ENCODE measurements around the gene LRRC4C.
"Not testable (repeated sequence)": the region's sequence is repeated elsewhere in the genome, so short reads cannot be mapped to it uniquely, and the experiment has no call there.

The LRRC4C gene

DNA sequence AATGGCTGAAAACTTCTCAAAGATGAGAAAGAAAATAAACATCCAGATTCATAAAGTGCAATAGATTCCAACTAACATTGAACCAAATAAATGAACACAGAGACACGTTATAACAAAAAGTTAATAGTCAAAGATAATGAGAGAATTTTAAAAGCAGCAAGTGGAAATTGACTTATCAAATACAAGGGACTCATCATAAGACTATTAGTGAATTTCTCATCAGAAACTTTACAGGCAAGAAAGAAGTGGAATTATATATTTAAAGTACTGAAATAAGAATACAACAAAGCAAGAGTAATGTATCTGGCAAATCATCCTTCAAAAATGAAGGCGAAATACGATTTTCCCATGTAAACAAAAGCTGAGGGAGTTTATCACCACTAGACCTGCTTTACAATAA is 852.7 kb downstream of the LRRC4C start:
- H3K4me3 Mint-ChIP-seq = no peak overlapping the region
- no peaks in the 10 kb centered on the region for H3K27me3 Mint-ChIP-seq
- H3K36me3 Mint-ChIP-seq (ENCODE audit: low read depth) = no peaks in the 10 kb centered on the region
- H3K27ac Mint-ChIP-seq = no peak overlapping the region
- peaks cover 38% of the 10 kb centered on the region for H3K9me3 Mint-ChIP-seq
- H3K4me1 Mint-ChIP-seq (ENCODE audit: low read depth) = no peaks in the 10 kb centered on the region
- DNase-seq = no peak

DNA sequence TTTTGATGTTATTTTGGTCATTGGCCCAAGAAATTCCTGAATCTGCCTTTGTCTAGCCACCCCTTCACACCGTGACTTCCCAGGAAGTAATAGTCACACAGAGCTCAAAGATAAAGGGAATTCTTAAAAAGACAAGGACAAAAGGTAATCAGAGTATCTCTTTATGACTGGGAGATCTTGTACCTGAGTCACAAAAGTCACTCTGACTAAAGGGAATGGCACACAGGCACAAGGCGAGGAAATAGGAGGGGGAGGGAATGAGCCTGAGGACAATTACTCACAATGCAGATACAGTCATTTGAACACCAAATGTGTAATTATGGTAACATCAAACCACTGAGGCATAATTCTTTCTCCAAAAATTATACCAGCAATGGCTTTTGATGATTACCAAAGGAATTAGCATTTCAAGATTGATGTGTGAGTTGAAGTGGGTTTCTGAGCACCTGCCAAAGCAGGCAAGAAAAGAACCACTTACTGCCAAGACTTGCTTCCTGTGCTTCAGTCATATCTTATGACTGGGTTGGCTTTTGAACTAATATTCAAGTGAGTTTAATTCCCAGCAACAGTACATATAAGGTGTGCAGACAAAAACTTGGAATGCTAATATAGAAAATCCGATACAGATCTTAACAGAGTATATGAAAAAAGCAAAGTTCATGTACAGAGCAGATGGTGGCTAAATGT is 856.4 kb downstream of the LRRC4C start:
- Mint-ChIP-seq H3K9me3 (peaks cover 40% of the 10 kb centered on the region), H3K4me3 (no peak overlapping the region), H3K27me3 (no peaks in the 10 kb centered on the region), H3K36me3 (ENCODE audit: low read depth) (no peaks in the 10 kb centered on the region), H3K4me1 (ENCODE audit: low read depth) (no peaks in the 10 kb centered on the region), H3K27ac (no peak overlapping the region)
- DNase-seq = no peak

DNA sequence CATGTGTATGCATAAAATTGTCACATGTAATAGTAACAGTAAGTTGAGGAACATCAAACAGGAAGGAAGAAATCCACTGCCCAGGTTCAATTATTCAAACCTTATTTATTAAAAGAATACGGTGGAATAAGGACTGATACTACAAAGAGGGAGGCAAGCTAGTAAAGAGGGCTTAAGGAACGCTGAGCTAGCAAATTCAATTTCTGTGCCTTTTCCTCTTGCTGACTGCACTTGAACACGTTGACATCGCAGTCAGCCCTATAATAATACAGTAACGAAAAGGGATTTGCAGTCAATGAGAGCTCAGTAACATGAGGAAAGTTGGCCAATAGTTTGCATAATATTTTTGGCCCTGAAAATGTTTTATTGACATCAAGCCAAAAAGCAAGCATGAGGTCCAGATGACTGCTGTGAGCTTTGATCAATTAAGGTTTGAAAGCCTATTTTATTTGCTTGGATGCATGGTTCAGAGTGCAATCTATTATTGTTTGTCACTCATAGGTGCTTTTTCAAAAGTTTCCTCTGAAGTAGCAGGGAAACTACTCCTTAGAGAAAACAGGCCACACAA is 861.8 kb downstream of the LRRC4C start:
- Mint-ChIP-seq H3K36me3 (ENCODE audit: low read depth) (no peaks in the 10 kb centered on the region), H3K9me3 (peaks cover 20% of the 10 kb centered on the region), H3K4me1 (ENCODE audit: low read depth) (no peaks in the 10 kb centered on the region), H3K27ac (no peak overlapping the region), H3K4me3 (no peak overlapping the region), H3K27me3 (no peaks in the 10 kb centered on the region)
- DNase-seq = no peak

DNA sequence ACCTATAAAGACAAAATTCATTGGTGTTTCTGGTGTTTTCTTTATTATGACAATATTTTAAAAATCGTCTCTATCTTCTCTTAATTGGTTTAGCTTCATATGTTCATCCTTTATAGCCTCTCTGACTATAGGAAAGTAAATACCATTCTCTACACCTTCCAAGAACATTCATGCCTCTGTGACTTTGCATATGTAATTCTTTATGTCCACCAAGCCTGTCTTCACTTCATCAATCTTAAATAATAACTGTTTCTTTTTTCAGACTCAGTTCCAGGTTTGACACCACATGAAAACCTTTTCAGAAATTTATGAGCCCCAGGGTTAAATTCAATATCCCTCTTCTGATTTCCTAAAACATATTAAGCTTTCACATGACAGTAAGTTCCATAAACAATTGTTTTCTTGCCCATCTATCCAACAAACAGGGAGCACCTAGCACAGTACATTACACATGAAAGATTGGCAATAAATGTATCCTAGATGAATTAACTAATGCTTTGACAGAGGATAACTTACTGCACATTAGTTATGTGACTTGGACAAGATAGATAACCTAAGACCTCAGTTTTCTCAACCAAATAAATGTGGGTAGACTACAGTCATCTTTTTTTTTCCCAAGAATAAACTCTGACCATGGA is 886.1 kb downstream of the LRRC4C start:
- no peaks in the 10 kb centered on the region for H3K36me3 Mint-ChIP-seq (ENCODE audit: low read depth)
- peaks cover 22% of the 10 kb centered on the region for H3K9me3 Mint-ChIP-seq
- no peaks in the 10 kb centered on the region for H3K4me1 Mint-ChIP-seq (ENCODE audit: low read depth)
- H3K27me3 Mint-ChIP-seq = no peaks in the 10 kb centered on the region
- no peak overlapping the region for H3K27ac Mint-ChIP-seq
- H3K4me3 Mint-ChIP-seq = no peak overlapping the region
- no peak for DNase-seq

DNA sequence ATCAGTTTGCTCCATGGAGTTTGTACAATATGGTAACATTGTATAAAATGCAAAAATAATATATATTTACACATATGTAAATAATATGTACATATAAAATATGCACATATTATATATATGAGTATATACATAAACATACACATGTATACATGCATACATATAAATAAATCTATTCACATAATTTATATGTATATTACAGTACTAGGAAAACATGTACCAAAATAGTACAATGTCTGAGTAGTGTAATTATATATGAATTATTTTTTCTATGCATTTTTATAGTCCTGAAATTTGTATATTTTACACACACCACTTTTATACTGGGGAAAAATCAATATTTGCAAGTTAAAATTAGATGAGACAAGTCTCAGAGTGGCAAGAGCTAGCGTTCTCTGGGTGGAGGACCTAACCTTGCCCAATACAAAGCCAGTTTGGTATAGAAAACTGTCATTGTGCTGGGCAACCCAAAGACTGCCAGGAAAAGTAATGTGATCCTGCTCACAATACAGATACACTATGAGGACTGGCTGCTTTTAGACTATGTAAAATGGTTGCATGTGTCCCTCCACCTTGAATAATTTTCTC is 889.4 kb downstream of the LRRC4C start:
- no peak overlapping the region for H3K4me3 Mint-ChIP-seq
- H3K4me1 Mint-ChIP-seq (ENCODE audit: low read depth) = no peaks in the 10 kb centered on the region
- no peak for DNase-seq
- no peak overlapping the region for H3K27ac Mint-ChIP-seq
- no peaks in the 10 kb centered on the region for H3K36me3 Mint-ChIP-seq (ENCODE audit: low read depth)
- no peaks in the 10 kb centered on the region for H3K27me3 Mint-ChIP-seq
- peaks cover 18% of the 10 kb centered on the region for H3K9me3 Mint-ChIP-seq

DNA sequence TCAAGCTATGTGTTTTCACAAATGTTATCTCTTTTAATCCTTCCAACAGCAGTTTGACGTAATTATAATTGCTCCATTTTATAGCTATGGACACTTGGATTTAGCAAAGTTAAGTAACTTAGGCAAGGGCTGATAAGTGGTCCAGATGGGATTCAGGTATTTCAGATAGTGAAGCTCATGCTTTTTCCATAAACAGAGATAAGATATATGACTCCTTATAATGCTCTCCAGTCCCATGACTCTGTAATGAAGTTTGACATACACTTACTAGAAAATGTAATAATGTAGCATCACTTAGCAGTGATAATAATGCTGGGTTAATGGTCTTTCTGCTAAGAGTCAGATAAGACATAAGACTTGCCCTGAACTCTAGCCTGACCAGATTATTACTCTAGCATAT is 892.1 kb downstream of the LRRC4C start:
- Mint-ChIP-seq H3K27me3 (no peaks in the 10 kb centered on the region), H3K4me3 (no peak overlapping the region), H3K27ac (no peak overlapping the region), H3K9me3 (peaks cover 14% of the 10 kb centered on the region), H3K4me1 (ENCODE audit: low read depth) (no peaks in the 10 kb centered on the region), H3K36me3 (ENCODE audit: low read depth) (no peaks in the 10 kb centered on the region)
- DNase-seq = no peak

DNA sequence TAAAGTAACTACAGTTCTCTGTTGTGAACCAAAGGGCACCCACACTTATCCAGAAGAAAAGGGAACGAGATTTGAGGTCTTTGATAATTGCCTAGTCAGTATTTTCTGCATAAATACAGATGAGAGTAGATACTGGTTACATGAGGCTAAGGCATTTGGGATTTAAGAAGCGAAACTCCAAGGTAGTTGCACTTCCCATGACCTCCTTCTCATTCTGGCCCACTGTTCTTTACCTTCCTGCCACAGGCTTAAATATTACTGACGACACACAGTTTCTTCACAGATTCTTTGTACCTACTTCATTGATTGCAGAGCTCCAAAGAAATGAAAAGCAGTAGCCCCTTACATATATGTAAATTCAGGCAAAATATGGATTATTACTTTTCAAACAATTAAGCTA is 915.3 kb downstream of the LRRC4C start:
- Mint-ChIP-seq H3K36me3 (ENCODE audit: low read depth) (no peaks in the 10 kb centered on the region), H3K4me1 (ENCODE audit: low read depth) (no peaks in the 10 kb centered on the region), H3K27ac (no peak overlapping the region), H3K27me3 (no peaks in the 10 kb centered on the region), H3K9me3 (peaks cover 17% of the 10 kb centered on the region), H3K4me3 (no peak overlapping the region)
- no peak for DNase-seq

DNA sequence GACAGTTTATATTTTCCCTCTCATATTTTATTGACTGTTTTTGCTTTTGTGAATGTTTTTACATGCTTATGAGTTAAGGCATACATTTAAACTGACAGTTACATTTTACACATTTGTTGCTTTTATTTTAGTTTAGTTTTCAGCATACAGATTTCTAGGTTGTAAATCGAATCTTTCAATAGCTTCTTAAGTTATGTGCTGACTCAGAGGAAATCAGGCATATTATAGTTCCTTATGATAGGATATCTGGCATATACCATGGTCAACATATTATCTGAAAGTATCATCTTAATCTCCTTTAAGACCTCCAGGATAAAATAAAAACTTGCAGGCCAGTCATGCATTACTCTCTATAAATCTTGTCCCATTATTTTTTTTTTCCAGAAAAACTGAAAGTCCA is 916.6 kb downstream of the LRRC4C start:
- no peak for DNase-seq
- no peak overlapping the region for H3K4me3 Mint-ChIP-seq
- H3K27me3 Mint-ChIP-seq = no peaks in the 10 kb centered on the region
- peaks cover 15% of the 10 kb centered on the region for H3K9me3 Mint-ChIP-seq
- no peaks in the 10 kb centered on the region for H3K4me1 Mint-ChIP-seq (ENCODE audit: low read depth)
- no peaks in the 10 kb centered on the region for H3K36me3 Mint-ChIP-seq (ENCODE audit: low read depth)
- H3K27ac Mint-ChIP-seq = no peak overlapping the region

DNA sequence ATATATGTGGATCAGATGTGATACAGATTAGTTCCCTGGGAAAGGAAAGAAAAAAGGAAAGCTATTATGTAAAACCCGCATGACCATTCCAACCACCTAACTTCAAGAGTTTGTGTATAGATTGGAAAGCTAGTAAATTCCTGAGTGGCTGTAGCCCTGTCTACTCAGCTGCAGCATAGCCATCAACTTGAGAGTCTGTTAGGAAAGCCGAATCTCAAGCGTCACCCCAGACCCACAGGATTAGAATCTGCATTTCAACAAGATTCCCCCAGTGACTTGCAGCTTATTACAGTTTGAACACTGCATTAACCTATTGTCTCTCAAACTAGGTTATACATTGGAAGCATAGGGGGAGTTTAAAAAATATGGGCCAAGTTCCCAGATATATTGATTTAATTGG is 921.7 kb downstream of the LRRC4C start:
- H3K36me3 Mint-ChIP-seq (ENCODE audit: low read depth) = no peaks in the 10 kb centered on the region
- H3K27ac Mint-ChIP-seq = no peak overlapping the region
- no peaks in the 10 kb centered on the region for H3K27me3 Mint-ChIP-seq
- no peak overlapping the region for H3K4me3 Mint-ChIP-seq
- DNase-seq = no peak
- H3K4me1 Mint-ChIP-seq (ENCODE audit: low read depth) = no peaks in the 10 kb centered on the region
- peaks cover 27% of the 10 kb centered on the region for H3K9me3 Mint-ChIP-seq

DNA sequence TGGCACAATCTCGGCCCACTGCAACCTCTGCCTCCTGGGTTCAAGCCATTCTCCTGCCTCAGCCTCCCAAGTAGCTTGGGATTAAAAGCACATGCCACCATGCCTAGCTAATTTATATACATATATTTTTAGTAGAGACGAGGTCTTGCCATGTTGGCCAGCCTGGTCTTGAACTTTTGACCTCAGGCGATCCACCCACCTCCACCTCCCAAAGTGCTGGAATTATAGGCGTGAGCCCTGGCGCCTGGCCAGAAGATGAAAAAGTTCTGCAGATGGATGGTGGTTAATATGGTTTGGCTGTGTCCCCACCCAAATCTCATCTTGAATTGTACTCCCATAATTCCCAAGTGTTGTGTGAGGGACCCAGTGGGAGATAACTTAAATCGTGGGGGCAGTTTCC is 937.4 kb downstream of the LRRC4C start:
- not testable (repeated sequence) for DNase-seq; H3K36me3 Mint-ChIP-seq (ENCODE audit: low read depth); H3K4me1 Mint-ChIP-seq (ENCODE audit: low read depth); H3K4me3 Mint-ChIP-seq; H3K27ac Mint-ChIP-seq; H3K27me3 Mint-ChIP-seq
- peaks cover 28% of the 10 kb centered on the region for H3K9me3 Mint-ChIP-seq

DNA sequence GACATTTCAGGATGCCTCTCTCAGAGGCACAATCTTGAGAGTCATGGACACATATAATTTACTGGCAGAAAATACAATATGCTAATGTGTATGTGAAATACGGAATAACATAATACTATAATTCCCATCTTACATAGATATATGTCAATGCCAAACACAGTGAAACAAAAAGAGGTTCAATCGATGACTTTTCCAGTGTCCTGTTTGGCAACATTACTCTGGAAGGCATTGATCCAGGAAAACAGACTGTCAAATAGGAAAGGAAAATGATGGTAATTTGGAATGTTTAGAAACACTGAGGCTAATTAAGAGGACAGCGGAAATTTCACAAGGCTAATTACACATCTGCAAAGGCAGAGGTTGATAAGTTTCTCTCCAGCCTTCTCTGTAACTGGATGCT is 942.3 kb downstream of the LRRC4C start:
- Mint-ChIP-seq H3K4me3 (no peak overlapping the region), H3K27ac (no peak overlapping the region), H3K36me3 (ENCODE audit: low read depth) (no peaks in the 10 kb centered on the region), H3K27me3 (no peaks in the 10 kb centered on the region), H3K9me3 (peaks cover 29% of the 10 kb centered on the region), H3K4me1 (ENCODE audit: low read depth) (no peaks in the 10 kb centered on the region)
- DNase-seq = no peak

DNA sequence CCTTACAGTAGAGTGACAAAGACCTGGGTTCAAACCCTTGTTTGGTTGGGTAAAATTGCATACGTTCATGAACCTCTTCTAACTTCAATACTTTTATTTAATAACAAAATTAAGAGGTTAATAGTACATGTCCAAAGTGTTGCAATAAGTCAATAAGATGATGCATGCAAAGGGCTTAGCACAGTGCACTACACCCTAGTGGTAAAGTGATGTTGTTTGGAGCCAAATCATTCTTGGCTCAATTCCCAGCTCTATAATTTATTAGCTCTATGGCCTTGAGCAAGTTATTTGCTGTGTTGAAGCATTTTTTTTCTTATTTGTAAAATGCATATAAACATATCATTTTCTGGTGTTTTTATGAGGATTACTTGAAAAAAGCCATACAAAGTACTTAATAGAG is 945.3 kb downstream of the LRRC4C start:
- H3K27ac Mint-ChIP-seq = no peak overlapping the region
- H3K27me3 Mint-ChIP-seq = no peaks in the 10 kb centered on the region
- no peak overlapping the region for H3K4me3 Mint-ChIP-seq
- H3K36me3 Mint-ChIP-seq (ENCODE audit: low read depth) = no peaks in the 10 kb centered on the region
- DNase-seq = no peak
- peaks cover 31% of the 10 kb centered on the region for H3K9me3 Mint-ChIP-seq
- H3K4me1 Mint-ChIP-seq (ENCODE audit: low read depth) = no peaks in the 10 kb centered on the region

DNA sequence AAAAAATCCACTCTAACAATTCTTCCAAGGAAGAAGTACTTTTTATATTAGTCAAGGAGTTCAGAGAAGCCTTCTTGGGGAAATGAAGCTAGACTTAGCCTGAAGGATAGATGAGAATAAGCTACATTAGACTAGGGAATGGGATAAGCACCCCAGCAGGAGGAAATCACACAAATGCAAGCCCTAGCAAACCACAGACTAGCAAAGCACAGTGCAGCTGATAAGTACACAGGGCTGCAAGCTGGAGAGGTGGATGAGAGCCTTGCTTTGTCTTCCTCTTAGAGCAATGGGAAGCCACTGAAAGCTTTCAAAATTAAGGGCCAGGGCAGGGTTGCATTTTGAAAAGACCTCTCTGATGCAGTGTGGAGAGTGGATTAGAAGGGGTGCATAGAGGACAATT is 946.2 kb downstream of the LRRC4C start:
- H3K36me3 Mint-ChIP-seq (ENCODE audit: low read depth) = no peaks in the 10 kb centered on the region
- no peak overlapping the region for H3K27ac Mint-ChIP-seq
- DNase-seq = no peak
- no peak overlapping the region for H3K4me3 Mint-ChIP-seq
- H3K9me3 Mint-ChIP-seq = peaks cover 31% of the 10 kb centered on the region
- no peaks in the 10 kb centered on the region for H3K27me3 Mint-ChIP-seq
- no peaks in the 10 kb centered on the region for H3K4me1 Mint-ChIP-seq (ENCODE audit: low read depth)

DNA sequence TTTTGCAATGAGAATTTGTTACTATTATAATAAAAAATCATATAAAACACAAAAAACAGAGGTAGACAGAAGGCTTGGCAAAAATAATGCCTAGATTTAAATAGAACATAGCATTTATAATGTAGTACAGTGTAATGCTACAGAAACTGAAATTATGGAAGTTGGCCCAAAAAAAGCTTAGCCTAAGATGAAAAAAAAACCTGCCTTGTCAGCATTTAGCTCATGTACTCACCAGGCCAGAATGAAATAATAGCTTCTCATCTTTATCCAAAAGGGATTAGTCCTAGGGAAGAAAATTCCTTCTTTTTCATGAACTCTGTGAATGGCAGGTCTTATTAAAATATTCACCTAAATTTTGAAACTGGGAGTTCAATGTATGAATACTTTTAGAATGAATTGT is 951.1 kb downstream of the LRRC4C start:
- Mint-ChIP-seq H3K4me3 (no peak overlapping the region), H3K27me3 (no peaks in the 10 kb centered on the region), H3K27ac (no peak overlapping the region), H3K36me3 (ENCODE audit: low read depth) (no peaks in the 10 kb centered on the region), H3K9me3 (peaks cover 28% of the 10 kb centered on the region), H3K4me1 (ENCODE audit: low read depth) (no peaks in the 10 kb centered on the region)
- DNase-seq = no peak

DNA sequence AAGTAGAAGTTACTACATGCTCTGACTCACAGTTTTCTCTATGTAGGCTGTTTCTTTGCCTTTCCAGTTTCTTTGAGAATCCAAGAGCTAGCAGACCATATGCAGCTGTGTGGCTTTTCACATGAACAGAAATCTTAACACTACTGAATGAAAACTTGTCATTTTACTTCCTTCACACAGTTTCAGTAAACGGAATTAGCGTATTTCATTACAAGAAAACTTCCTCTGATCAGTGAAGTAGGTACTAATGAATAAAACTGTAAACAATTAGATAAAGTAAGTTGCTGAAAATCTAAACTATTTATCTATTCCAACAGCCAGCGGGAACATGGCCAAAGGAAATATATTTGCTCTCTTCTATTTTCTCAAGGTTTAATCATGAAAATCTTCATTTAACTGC is 953.2 kb downstream of the LRRC4C start:
- H3K4me3 Mint-ChIP-seq = no peak overlapping the region
- H3K9me3 Mint-ChIP-seq = peaks cover 29% of the 10 kb centered on the region
- H3K27ac Mint-ChIP-seq = no peak overlapping the region
- no peak for DNase-seq
- H3K36me3 Mint-ChIP-seq (ENCODE audit: low read depth) = no peaks in the 10 kb centered on the region
- H3K27me3 Mint-ChIP-seq = no peaks in the 10 kb centered on the region
- no peaks in the 10 kb centered on the region for H3K4me1 Mint-ChIP-seq (ENCODE audit: low read depth)

Measured in activated T-cell treated with anti-CD3 and anti-CD28 coated beads, Interleukin-2, amount 50 U/mL, for 24 hours (primary cell).